ENCODE results near the gene CASP4. TPM values are rescaled to one million over a fixed set of nuclear protein-coding genes. Genes with fewer than 3 reads are reported as not detected.

Gene CASP4
- total RNA-seq, 2 experiments from 2014 or later = 39.6 to 42.9 TPM

DNA sequence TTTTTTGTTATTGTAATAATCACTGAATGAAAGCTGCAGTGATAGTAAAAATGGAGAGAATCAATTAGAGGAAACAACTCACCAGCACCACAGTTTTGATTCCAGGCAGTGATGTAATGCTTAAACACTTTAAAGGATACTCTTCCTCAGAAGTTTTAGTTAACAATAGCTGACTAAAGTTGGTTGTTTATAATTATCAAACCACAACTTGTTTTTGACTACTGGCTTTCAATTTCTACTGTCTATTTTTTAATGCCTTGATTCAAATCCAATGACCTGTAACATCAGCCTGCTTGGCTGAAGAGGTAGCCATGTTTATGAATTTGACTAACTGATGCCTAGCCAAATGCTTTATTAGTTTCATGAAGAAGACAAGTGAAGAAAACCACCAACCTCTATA lies 51.9 kb downstream of the CASP4 start:
- Mint-ChIP-seq H3K36me3 (ENCODE audit: low read depth) (no peaks in the 10 kb centered on the region), H3K4me3 (peak overlapping the region; percentile 78), H3K27ac (peak overlapping the region; percentile 83), H3K4me1 (ENCODE audit: low read depth) (peaks cover 49% of the 10 kb centered on the region), H3K9me3 (peaks cover 3% of the 10 kb centered on the region), H3K27me3 (no peaks in the 10 kb centered on the region)
- POLR2A ChIA-PET = interaction anchor here (0.7 to 1.3 kb wide), 2 partner anchors 8 to 9 kb away, joined by 3 read pairs; no protein-coding TSS in a partner anchor
- DNase-seq = no peak
- no peak for TF ChIP-seq CTCF (IDR thresholded peaks at IDR 0.05)
- intact Hi-C loops (cut with micrococcal nuclease) = no loop called here
- no peak for ATAC-seq
- CTCF ChIA-PET = interaction anchor here (1.3 to 1.4 kb wide), 2 partner anchors 19 to 30 kb away, joined by 3 to 4 read pairs; no protein-coding TSS in a partner anchor

GRCh38 chr11:104912102-104912501 lies 56.3 kb downstream of the CASP4 start:
- intact Hi-C loops (cut with micrococcal nuclease) = no loop called here
- POLR2A ChIA-PET = no interaction called here

DNA sequence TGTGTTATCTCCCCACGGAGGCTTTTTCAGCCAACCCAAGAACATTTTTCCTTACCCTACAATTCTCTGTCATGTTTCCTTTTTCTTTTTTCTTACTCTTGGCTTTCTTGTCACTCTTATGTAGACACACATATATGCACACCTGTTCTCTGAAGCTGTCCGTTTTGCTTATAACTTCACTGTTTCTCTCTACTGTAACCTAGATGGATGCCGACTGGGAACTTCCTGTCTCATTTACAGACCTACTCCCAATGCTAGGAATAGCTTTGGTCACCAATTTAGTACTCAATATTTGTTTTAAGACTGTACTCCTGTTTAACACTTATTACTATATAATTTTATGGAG lies 60.2 kb downstream of the CASP4 start:
- ATAC-seq (peak; percentile 20), DNase-seq (no peak)
- H3K4me1 Mint-ChIP-seq (ENCODE audit: low read depth) = peaks cover 21% of the 10 kb centered on the region
- POLR2A ChIA-PET = interaction anchor here (1.3 to 1.6 kb wide), 2 partner anchors 10 to 32 kb away, joined by 3 to 5 read pairs; partner anchors contain the start of gene CASP12
- no peak overlapping the region for H3K4me3 Mint-ChIP-seq
- no peak overlapping the region for H3K27ac Mint-ChIP-seq
- no peaks in the 10 kb centered on the region for H3K27me3 Mint-ChIP-seq
- intact Hi-C loops (cut with micrococcal nuclease) = no loop called here
- H3K9me3 Mint-ChIP-seq = no peaks in the 10 kb centered on the region
- peaks cover 10% of the 10 kb centered on the region for H3K36me3 Mint-ChIP-seq (ENCODE audit: low read depth)
- CTCF ChIA-PET = interaction anchor here (1.2 kb wide), 1 partner anchor 13 kb away, joined by 4 read pairs; no protein-coding TSS in a partner anchor
- no peak for TF ChIP-seq CTCF (IDR thresholded peaks at IDR 0.05)

More at GRCh38 chr11:104912102-104912501, 56.3 kb downstream of the CASP4 start:
- peaks cover 43% of the 10 kb centered on the region for H3K4me1 Mint-ChIP-seq (ENCODE audit: low read depth)
- H3K36me3 Mint-ChIP-seq (ENCODE audit: low read depth) = peaks cover 10% of the 10 kb centered on the region
- DNase-seq = no peak
- H3K4me3 Mint-ChIP-seq = no peak overlapping the region
- TF ChIP-seq CTCF (IDR thresholded peaks at IDR 0.05) = no peak
- H3K9me3 Mint-ChIP-seq = no peaks in the 10 kb centered on the region
- H3K27ac Mint-ChIP-seq = no peak overlapping the region
- CTCF ChIA-PET = interaction anchor here (2.0 kb wide), 1 partner anchor 13 kb away, joined by 5 read pairs; no protein-coding TSS in a partner anchor
- no peak for ATAC-seq
- no peaks in the 10 kb centered on the region for H3K27me3 Mint-ChIP-seq

DNA sequence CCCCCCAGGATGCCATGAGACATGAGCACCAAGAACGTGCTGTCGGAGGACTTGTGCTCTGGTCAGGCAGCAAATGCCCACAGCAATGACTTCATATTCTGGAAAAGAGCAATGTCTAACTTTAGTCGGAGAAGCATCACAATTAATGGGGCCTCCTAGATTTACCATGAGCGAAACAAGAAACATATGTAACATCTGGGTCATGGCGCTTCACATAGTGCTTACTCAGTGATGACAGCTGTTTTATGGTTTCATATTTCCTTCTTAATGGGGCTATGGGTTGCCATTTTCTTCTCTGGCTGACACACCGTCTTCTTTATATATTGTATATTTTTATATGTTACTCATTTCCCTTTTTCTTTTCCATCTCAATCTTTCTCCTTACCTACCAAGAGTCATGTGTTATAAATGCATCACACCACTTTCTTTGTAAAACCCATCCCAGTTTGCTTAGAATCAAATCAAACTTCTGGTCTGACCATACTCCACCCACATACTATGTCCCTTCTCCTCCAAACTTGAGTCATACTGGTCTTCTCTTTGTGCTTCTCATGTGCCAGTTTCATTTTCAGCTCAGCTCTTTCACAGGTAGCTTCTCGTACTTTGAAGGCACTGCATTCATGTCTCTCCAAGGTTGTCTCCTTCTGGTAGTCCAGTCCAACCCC lies 60.7 kb downstream of the CASP4 start:
- peak overlapping the region; percentile 36 for H3K27ac Mint-ChIP-seq
- intact Hi-C loops (cut with micrococcal nuclease) = no loop called here
- peak; percentile 17 for DNase-seq
- CTCF ChIA-PET = interaction anchor here (1.2 kb wide), 1 partner anchor 12 kb away, joined by 4 read pairs; no protein-coding TSS in a partner anchor
- H3K4me1 Mint-ChIP-seq (ENCODE audit: low read depth) = peaks cover 19% of the 10 kb centered on the region
- TF ChIP-seq CTCF (IDR thresholded peaks at IDR 0.05) = no peak
- POLR2A ChIA-PET = interaction anchor here (0.7 to 1.6 kb wide), 3 partner anchors 9 to 31 kb away, joined by 3 to 5 read pairs (median 3); partner anchors contain the start of gene CASP12
- peaks cover 10% of the 10 kb centered on the region for H3K36me3 Mint-ChIP-seq (ENCODE audit: low read depth)
- H3K9me3 Mint-ChIP-seq = no peaks in the 10 kb centered on the region
- no peaks in the 10 kb centered on the region for H3K27me3 Mint-ChIP-seq
- peak; percentile 92 for ATAC-seq
- no peak overlapping the region for H3K4me3 Mint-ChIP-seq

DNA sequence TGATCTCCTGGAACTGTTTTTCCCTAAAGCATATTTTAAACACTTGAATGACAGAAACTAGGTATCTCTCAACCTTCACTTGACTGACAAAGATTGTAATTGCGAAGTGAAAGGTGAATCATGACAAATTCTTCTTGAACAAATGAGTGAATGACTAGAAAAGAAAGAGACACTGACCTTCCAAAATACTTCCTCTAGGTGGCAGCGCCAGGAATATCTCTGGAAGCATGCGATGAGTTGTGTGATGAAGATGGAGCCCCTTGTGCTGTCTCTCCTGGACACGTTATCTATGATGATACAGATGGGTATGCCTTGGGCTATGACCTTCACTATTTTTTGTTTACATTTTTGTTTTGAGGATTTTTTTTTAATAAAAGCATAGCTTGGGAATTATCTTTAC lies 63.1 kb downstream of the CASP4 start:
- TF ChIP-seq CTCF (IDR thresholded peaks at IDR 0.05) = no peak
- ChIA-PET POLR2A (no interaction called here), CTCF (no interaction called here)
- H3K4me3 Mint-ChIP-seq = no peak overlapping the region
- no peaks in the 10 kb centered on the region for H3K27me3 Mint-ChIP-seq
- no peak overlapping the region for H3K27ac Mint-ChIP-seq
- intact Hi-C loops (cut with micrococcal nuclease) = no loop called here
- H3K36me3 Mint-ChIP-seq (ENCODE audit: low read depth) = peaks cover 10% of the 10 kb centered on the region
- H3K4me1 Mint-ChIP-seq (ENCODE audit: low read depth) = peaks cover 22% of the 10 kb centered on the region
- DNase-seq (no peak), ATAC-seq (no peak)
- no peaks in the 10 kb centered on the region for H3K9me3 Mint-ChIP-seq
